WTC11 (cell line): ENCODE data around the gene ATP4A. TPM values are rescaled to one million over a fixed set of nuclear protein-coding genes. Genes with fewer than 3 reads are reported as not detected.

Experiments
- ATAC-seq: fragments of 200-7000 bp; cut with Tn5 transposase; 2 replicates; pipeline ENCODE4 v1.10.0; 2021; ENCODE audit warnings: mild to moderate bottlenecking, moderate library complexity
- CTCF ChIA-PET: fragments of 300-600 bp; sonication (Branson Sonifier 250); formaldehyde crosslinking; loops from one replicate; lab custom pipeline; 2021; ENCODE audit warnings: antibody characterized with exemption; lab: Charles Lee
- POLR2A ChIA-PET: fragments of 350-600 bp; sonication (Branson Sonifier 250); formaldehyde crosslinking; loops from one replicate; lab custom pipeline; 2021; ENCODE audit warnings: antibody characterized with exemption; lab: Charles Lee
- DNase-seq: peaks from one replicate; pipeline ENCODE4 v3.0.0; 2021; ENCODE audit warnings: low spot score
- H3K27ac Mint-ChIP-seq: 2 replicates; pipeline ENCODE4 v1.8.0; 2021; ENCODE audit warnings: mixed read lengths
- H3K27me3 Mint-ChIP-seq: 2 replicates; pipeline ENCODE4 v1.8.0; 2021; ENCODE audit warnings: low read depth, mild to moderate bottlenecking, moderate library complexity, mixed read lengths
- H3K36me3 Mint-ChIP-seq: 2 replicates; pipeline ENCODE4 v1.8.0; 2021; ENCODE audit warnings: mixed read lengths
- H3K4me1 Mint-ChIP-seq: 2 replicates; pipeline ENCODE4 v1.8.0; 2022; ENCODE audit warnings: mixed read lengths
- H3K4me3 Mint-ChIP-seq: 2 replicates; pipeline ENCODE4 v1.8.0; 2021; ENCODE audit warnings: mild to moderate bottlenecking, moderate library complexity, mixed read lengths
- H3K9me3 Mint-ChIP-seq: 2 replicates; pipeline ENCODE4 v1.8.0; 2021; ENCODE audit warnings: mixed read lengths
- ARID4B ChIP-seq: sonication (generic); formaldehyde crosslinking; IDR thresholded peaks from 2 replicates; pipeline ENCODE4 v1.8.0; 2023; ENCODE audit warnings: missing genetic modification reagents, mild to moderate bottlenecking, borderline replicate concordance
- ATF1 ChIP-seq: sonication (generic); formaldehyde crosslinking; IDR thresholded peaks from 2 replicates; pipeline ENCODE4 v1.8.1; 2023; ENCODE audit warnings: mild to moderate bottlenecking, moderate library complexity, missing genetic modification reagents
- ATF2 ChIP-seq: sonication (generic); formaldehyde crosslinking; IDR thresholded peaks from 2 replicates; pipeline ENCODE4 v1.8.1; 2022; ENCODE audit warnings: low read depth, missing genetic modification reagents, borderline replicate concordance
- CREB1 ChIP-seq: sonication (generic); formaldehyde crosslinking; IDR thresholded peaks from 2 replicates; pipeline ENCODE4 v1.8.0; 2023; ENCODE audit warnings: mild to moderate bottlenecking, missing genetic modification reagents
- CREM ChIP-seq: sonication (generic); formaldehyde crosslinking; IDR thresholded peaks from 2 replicates; pipeline ENCODE4 v1.8.1; 2022; ENCODE audit warnings: mild to moderate bottlenecking, missing genetic modification reagents, moderate library complexity
- E2F4 ChIP-seq: sonication (generic); formaldehyde crosslinking; IDR thresholded peaks from 2 replicates; pipeline ENCODE4 v1.8.1; 2022; ENCODE audit warnings: low read depth, mild to moderate bottlenecking, moderate library complexity, missing genetic modification reagents, borderline replicate concordance
- E2F5 ChIP-seq: sonication (generic); formaldehyde crosslinking; IDR thresholded peaks from 2 replicates; pipeline ENCODE4 v1.8.1; 2022; ENCODE audit warnings: mild to moderate bottlenecking, moderate library complexity, missing genetic modification reagents
- ETV6 ChIP-seq: sonication (generic); formaldehyde crosslinking; IDR thresholded peaks from 2 replicates; pipeline ENCODE4 v1.8.1; 2022; ENCODE audit warnings: mild to moderate bottlenecking, missing genetic modification reagents
- FOXK1 ChIP-seq: sonication (generic); formaldehyde crosslinking; IDR thresholded peaks from 2 replicates; pipeline ENCODE4 v1.8.0; 2022; ENCODE audit warnings: mild to moderate bottlenecking, moderate library complexity, missing genetic modification reagents
- FOXP1 ChIP-seq: sonication (generic); formaldehyde crosslinking; IDR thresholded peaks from 2 replicates; pipeline ENCODE4 v1.8.0; 2022; ENCODE audit warnings: missing genetic modification reagents, mild to moderate bottlenecking, moderate library complexity, borderline replicate concordance
- GABPB1 ChIP-seq: sonication (generic); formaldehyde crosslinking; IDR thresholded peaks from 2 replicates; pipeline ENCODE4 v1.8.1; 2023; ENCODE audit warnings: mild to moderate bottlenecking, missing genetic modification reagents
- MAX ChIP-seq: sonication (generic); formaldehyde crosslinking; IDR thresholded peaks from 2 replicates; pipeline ENCODE4 v1.8.0; 2022; ENCODE audit warnings: mild to moderate bottlenecking, missing genetic modification reagents
- NR3C1 ChIP-seq: sonication (generic); formaldehyde crosslinking; conservative IDR thresholded peaks from 2 replicates; pipeline ENCODE4 v1.8.1; 2023; ENCODE audit warnings: low read depth, mild to moderate bottlenecking, missing genetic modification reagents
- OVOL2 ChIP-seq: fragments of 250-450 bp; sonication (Bioruptor Pico); IDR thresholded peaks from 2 replicates; pipeline ENCODE4 v1.9.0; 2021; ENCODE audit warnings: mild to moderate bottlenecking, borderline replicate concordance
- SMAD3 ChIP-seq: sonication (generic); formaldehyde crosslinking; IDR thresholded peaks from 2 replicates; pipeline ENCODE4 v1.8.0; 2022; ENCODE audit warnings: missing genetic modification reagents, mild to moderate bottlenecking, borderline replicate concordance
- SP1 ChIP-seq: sonication (generic); formaldehyde crosslinking; conservative IDR thresholded peaks from 2 replicates; pipeline ENCODE4 v1.8.1; 2022; ENCODE audit warnings: missing genetic modification reagents
- STAT6 ChIP-seq: sonication (generic); formaldehyde crosslinking; conservative IDR thresholded peaks from 2 replicates; pipeline ENCODE4 v1.8.1; 2023; ENCODE audit warnings: mild to moderate bottlenecking, low read depth, missing genetic modification reagents, moderate library complexity
- ZBTB21 ChIP-seq: sonication (generic); formaldehyde crosslinking; IDR thresholded peaks from 2 replicates; pipeline ENCODE4 v1.8.1; 2023; ENCODE audit warnings: mild to moderate bottlenecking, missing genetic modification reagents, borderline replicate concordance
- ZNF219 ChIP-seq: sonication (generic); formaldehyde crosslinking; IDR thresholded peaks from 2 replicates; pipeline ENCODE4 v1.8.0; 2023; ENCODE audit warnings: missing genetic modification reagents, mild to moderate bottlenecking, borderline replicate concordance
- ZNF232 ChIP-seq: sonication (generic); formaldehyde crosslinking; IDR thresholded peaks from 2 replicates; pipeline ENCODE4 v1.8.0; 2022; ENCODE audit warnings: mild to moderate bottlenecking, missing genetic modification reagents
- ZNF671 ChIP-seq: fragments of 250-450 bp; sonication (Bioruptor Pico); IDR thresholded peaks from 2 replicates; pipeline ENCODE4 v1.8.0; 2021; ENCODE audit warnings: mild to moderate bottlenecking
- total RNA-seq: library from RNA; stranded (reverse); gene quantifications from 3 replicates; pipeline ENCODE4 v1.2.3, GENCODE V29; 2021

The ATP4A gene
- total RNA-seq, 1 experiment from 2014 or later = 0.59 TPM

- peaks cover 29% of the 10 kb centered on the region for H3K27me3 Mint-ChIP-seq
- ChIA-PET POLR2A (interaction anchor here (0.6 to 1.3 kb wide), 4 partner anchors 14 to 144 kb away, joined by 3 to 7 read pairs (median 3); no protein-coding TSS in a partner anchor), CTCF (interaction anchor here (0.6 to 3.1 kb wide), 10 partner anchors 11 to 172 kb away, joined by 3 to 16 read pairs (median 4); no protein-coding TSS in a partner anchor)
- peak within 1 kb of the TSS; percentile 76 for H3K4me3 Mint-ChIP-seq
- TF ChIP-seq FOXP1 (CRISPR knock-in tag) (peak; percentile 49; the same call in 1 of the 2 replicates), MAX (peak; percentile 79), ZNF232 (CRISPR knock-in tag) (no peak), E2F4 (CRISPR knock-in tag) (0 out of 2 replicates have a peak, but pooled peaks have one; percentile 28), CREB1 (peak; percentile 95), NR3C1 (no peak), ATF2 (CRISPR knock-in tag) (peak; percentile 73; the same call in 1 of the 2 replicates), SP1 (peak; percentile 87), ZBTB21 (CRISPR knock-in tag) (peak; percentile 95), CREM (CRISPR knock-in tag) (peak; percentile 100), FOXK1 (CRISPR knock-in tag) (peak; percentile 85; the same call in 1 of the 2 replicates), STAT6 (CRISPR knock-in tag) (no peak), E2F5 (CRISPR knock-in tag) (peak; percentile 89), ZNF671 (CRISPR knock-in tag) (no peak), ARID4B (CRISPR knock-in tag) (peak; percentile 49; the same call in 1 of the 2 replicates), OVOL2 (CRISPR knock-in tag) (0 out of 2 replicates have a peak, but pooled peaks have one; percentile 20), ZNF219 (CRISPR knock-in tag) (no peak), ATF1 (CRISPR knock-in tag) (peak; percentile 75; the same call in 1 of the 2 replicates), SMAD3 (CRISPR knock-in tag) (no peak), GABPB1 (CRISPR knock-in tag) (0 out of 2 replicates have a peak, but pooled peaks have one; percentile 40), ETV6 (CRISPR knock-in tag) (peak; percentile 39; the same call in 1 of the 2 replicates)
- H3K9me3 Mint-ChIP-seq = peaks cover 9% of the 10 kb centered on the region
- H3K36me3 Mint-ChIP-seq = peaks cover 13% of the 10 kb centered on the region
- H3K4me1 Mint-ChIP-seq = no peaks in the 10 kb centered on the region
- DNase-seq (peak; percentile 96), ATAC-seq (peak; percentile 94)
- peak within 1 kb of the TSS; percentile 38; the same call in 1 of the 2 replicates for H3K27ac Mint-ChIP-seq
These were observed 49.3 kb upstream of the ATP4A start, which contains the start of gene HAUS5 for GRCh38 chr19:35612559-35613321. HAUS5 (plus strand) TSS chr19:35612735; CDS start chr19:35612795, 60 bp downstream.
